Osteoblast (primary cell): Measurements from ENCODE around the gene DTL. TPM values are rescaled to one million over a fixed set of nuclear protein-coding genes. Genes with fewer than 3 reads are reported as not detected.

Source experiments
- DNase-seq: peaks from one replicate; pipeline ENCODE4 v3.0.0; 2011; ENCODE audit warnings: low spot score, mixed read lengths; ENCODE audit not compliant: insufficient read length; ENCODE audit errors: missing footprints
- H2AFZ ChIP-seq: 2 replicates; pipeline ENCODE4 v1.6.0; 2011; ENCODE audit warnings: mild to moderate bottlenecking, low read length
- H3K27ac ChIP-seq: 2 replicates; pipeline ENCODE4 v1.5.1; 2011; ENCODE audit warnings: mild to moderate bottlenecking, low read depth, low read length, moderate library complexity
- H3K27me3 ChIP-seq: 2 replicates; pipeline ENCODE4 v1.6.0; 2012; ENCODE audit warnings: mild to moderate bottlenecking, control low read depth, inconsistent platforms, low read length, moderate library complexity; ENCODE audit not compliant: insufficient read depth
- H3K36me3 ChIP-seq: 2 replicates; pipeline ENCODE4 v1.5.1; 2011; ENCODE audit warnings: mild to moderate bottlenecking, low read length, control low read depth, moderate library complexity; ENCODE audit not compliant: insufficient read depth
- H3K4me1 ChIP-seq: 2 replicates; pipeline ENCODE4 v1.5.1; 2011; ENCODE audit warnings: mild to moderate bottlenecking, low read length, control low read depth, moderate library complexity; ENCODE audit not compliant: insufficient read depth
- H3K4me2 ChIP-seq: 2 replicates; pipeline ENCODE4 v1.6.0; 2011; ENCODE audit warnings: mild to moderate bottlenecking, low read length; ENCODE audit not compliant: insufficient read depth
- H3K4me3 ChIP-seq: fragments of 200-600 bp; sonication (generic); 3 replicates; pipeline ENCODE4 v1.5.1; 2012; ENCODE audit warnings: mild to moderate bottlenecking, low read length, inconsistent platforms; ENCODE audit not compliant: insufficient read depth
- H3K79me2 ChIP-seq: 2 replicates; pipeline ENCODE4 v1.6.0; 2012; ENCODE audit warnings: mild to moderate bottlenecking, low read length, control low read depth, inconsistent platforms; ENCODE audit not compliant: insufficient read depth
- H3K9me3 ChIP-seq: 2 replicates; pipeline ENCODE4 v1.5.1; 2011; ENCODE audit warnings: low read depth, low read length, control low read depth
- H4K20me1 ChIP-seq: 2 replicates; pipeline ENCODE4 v1.6.0; 2012; ENCODE audit warnings: mild to moderate bottlenecking, low read length, control low read depth; ENCODE audit not compliant: insufficient read depth
- total RNA-seq: library from RNA; depleted of rRNA; stranded (reverse); fragments of >200 nt; gene quantifications from 2 replicates; pipeline ENCODE4 v1.2.3, GENCODE V29; 2012
- TF ChIP-seq, protein P1 (sequence below): IDR thresholded peaks from 2 replicates; pipeline ENCODE4 v1.5.1; 2011; ENCODE audit warnings: mild to moderate bottlenecking, low read depth, low read length, moderate library complexity; ENCODE audit errors: extremely low read depth

Gene DTL
- total RNA-seq, 1 donor = 2.9 TPM

GRCh38 chr1:212138457-212138856, 102.9 kb downstream of the DTL start:
- H3K79me2 ChIP-seq = no peaks in the 10 kb centered on the region
- TF ChIP-seq, protein P1, sequence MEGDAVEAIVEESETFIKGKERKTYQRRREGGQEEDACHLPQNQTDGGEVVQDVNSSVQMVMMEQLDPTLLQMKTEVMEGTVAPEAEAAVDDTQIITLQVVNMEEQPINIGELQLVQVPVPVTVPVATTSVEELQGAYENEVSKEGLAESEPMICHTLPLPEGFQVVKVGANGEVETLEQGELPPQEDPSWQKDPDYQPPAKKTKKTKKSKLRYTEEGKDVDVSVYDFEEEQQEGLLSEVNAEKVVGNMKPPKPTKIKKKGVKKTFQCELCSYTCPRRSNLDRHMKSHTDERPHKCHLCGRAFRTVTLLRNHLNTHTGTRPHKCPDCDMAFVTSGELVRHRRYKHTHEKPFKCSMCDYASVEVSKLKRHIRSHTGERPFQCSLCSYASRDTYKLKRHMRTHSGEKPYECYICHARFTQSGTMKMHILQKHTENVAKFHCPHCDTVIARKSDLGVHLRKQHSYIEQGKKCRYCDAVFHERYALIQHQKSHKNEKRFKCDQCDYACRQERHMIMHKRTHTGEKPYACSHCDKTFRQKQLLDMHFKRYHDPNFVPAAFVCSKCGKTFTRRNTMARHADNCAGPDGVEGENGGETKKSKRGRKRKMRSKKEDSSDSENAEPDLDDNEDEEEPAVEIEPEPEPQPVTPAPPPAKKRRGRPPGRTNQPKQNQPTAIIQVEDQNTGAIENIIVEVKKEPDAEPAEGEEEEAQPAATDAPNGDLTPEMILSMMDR = no peak
- H3K27ac ChIP-seq = no peak overlapping the region
- H3K4me3 ChIP-seq = no peak overlapping the region
- H3K9me3 ChIP-seq = no peaks in the 10 kb centered on the region
- no peak for DNase-seq
- H2AFZ ChIP-seq = no peak overlapping the region
- H3K4me2 ChIP-seq = no peak overlapping the region
- H3K4me1 ChIP-seq = no peaks in the 10 kb centered on the region
- no peaks in the 10 kb centered on the region for H3K27me3 ChIP-seq
- H4K20me1 ChIP-seq = no peaks in the 10 kb centered on the region
- H3K36me3 ChIP-seq = no peaks in the 10 kb centered on the region

DNA sequence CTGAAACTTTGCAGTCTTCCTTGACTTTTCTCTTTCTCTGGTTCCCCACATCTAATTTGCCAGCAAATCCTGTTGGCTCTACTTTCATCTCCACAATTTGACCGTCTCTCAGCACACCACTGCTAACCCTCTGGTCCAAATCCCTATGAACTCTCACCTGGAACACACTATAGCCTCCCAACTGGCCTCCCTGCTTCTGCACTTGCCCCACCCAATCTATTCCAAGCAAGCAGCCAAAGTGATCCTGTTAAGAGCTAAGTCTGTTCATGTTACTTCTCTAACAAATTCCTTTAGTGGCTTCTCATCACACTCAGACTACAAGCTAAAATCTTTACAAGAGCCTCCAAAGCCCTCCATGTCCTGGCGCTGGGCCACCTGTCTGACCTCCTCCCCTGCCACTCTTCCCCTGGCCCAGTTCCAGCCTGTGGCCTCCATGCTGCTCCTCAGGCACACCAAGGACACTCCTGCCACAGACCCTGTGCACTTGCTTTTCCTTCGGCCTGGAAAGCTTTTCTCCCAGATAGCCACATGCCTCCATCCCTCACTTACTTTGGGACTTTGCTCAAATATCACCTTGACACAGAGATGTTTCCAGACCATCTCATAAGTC, 104.1 kb downstream of the DTL start:
- no peaks in the 10 kb centered on the region for H3K79me2 ChIP-seq

DNA sequence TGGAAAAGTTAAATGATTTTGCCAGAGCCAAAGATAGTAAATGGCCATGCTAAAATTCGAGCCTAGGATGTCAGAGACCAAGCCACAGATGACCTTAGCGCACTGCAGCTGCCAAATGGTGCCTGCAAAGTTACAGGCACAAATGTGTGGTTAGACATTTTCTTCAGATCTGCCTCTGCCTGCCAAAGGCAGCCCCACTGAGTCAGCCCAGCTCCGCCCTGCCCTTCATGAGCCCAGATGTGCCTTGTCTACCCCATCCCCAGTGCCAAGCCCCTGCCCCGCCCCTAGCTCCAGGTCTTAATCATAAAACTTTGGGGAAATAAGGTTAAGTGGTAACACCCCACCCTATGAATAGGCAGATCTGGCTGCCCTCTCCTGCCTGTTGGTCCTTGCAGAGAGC, 105.9 kb downstream of the DTL start:
- Histone ChIP-seq H3K36me3 (no peaks in the 10 kb centered on the region), H3K27me3 (no peaks in the 10 kb centered on the region), H3K4me3 (no peak overlapping the region), H2AFZ (no peak overlapping the region), H3K4me2 (no peak overlapping the region), H4K20me1 (no peaks in the 10 kb centered on the region), H3K9me3 (no peaks in the 10 kb centered on the region), H3K4me1 (no peaks in the 10 kb centered on the region), H3K27ac (no peak overlapping the region), H3K79me2 (no peaks in the 10 kb centered on the region)
- no peak for DNase-seq
- TF ChIP-seq, protein P1 = no peak

More for the DNA sequence above, 104.1 kb downstream of the DTL start:
- no peaks in the 10 kb centered on the region for H3K36me3 ChIP-seq
- no peak overlapping the region for H3K4me2 ChIP-seq
- H3K4me3 ChIP-seq = no peak overlapping the region
- H2AFZ ChIP-seq = no peak overlapping the region
- no peaks in the 10 kb centered on the region for H4K20me1 ChIP-seq
- DNase-seq = no peak
- TF ChIP-seq, protein P1 = no peak
- H3K4me1 ChIP-seq = no peaks in the 10 kb centered on the region
- H3K27ac ChIP-seq = no peak overlapping the region
- no peaks in the 10 kb centered on the region for H3K9me3 ChIP-seq
- H3K27me3 ChIP-seq = no peaks in the 10 kb centered on the region

DNA sequence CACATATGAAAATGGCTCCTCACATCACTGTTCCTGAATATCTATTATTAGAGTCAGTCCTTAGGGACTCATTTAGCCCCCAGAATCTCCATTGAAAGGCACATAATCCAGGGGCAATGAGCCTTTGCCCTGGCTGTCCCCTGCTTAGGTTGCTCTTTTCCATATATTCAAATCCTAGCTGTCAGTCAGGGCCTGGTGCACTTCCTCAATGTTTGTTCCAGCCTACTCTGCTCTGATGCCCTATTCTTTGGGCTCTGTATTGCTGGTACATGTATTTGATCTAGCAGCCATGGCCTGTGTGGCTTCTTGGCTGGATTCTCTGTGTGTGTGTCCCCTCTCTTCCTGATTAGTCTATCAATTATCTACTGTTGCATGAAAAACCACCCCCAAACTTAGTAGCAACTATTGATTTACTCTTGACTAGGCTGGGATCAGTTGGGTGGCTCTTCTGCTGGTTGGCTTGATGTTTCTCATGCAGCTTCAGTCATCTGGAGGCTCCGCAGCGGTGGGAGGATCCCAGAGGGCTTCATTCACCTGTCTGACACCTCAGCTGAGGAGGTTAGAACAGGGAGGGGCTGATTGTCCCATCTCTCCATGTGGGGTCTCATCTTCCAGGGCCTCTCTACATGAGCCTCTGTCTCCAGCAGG, 107.5 kb downstream of the DTL start:
- DNase-seq = no peak
- no peaks in the 10 kb centered on the region for H3K36me3 ChIP-seq
- H3K79me2 ChIP-seq = no peaks in the 10 kb centered on the region
- H3K4me2 ChIP-seq = no peak overlapping the region
- no peaks in the 10 kb centered on the region for H3K27me3 ChIP-seq
- TF ChIP-seq, protein P1 = no peak
- H2AFZ ChIP-seq = no peak overlapping the region
- H3K9me3 ChIP-seq = no peaks in the 10 kb centered on the region
- no peaks in the 10 kb centered on the region for H4K20me1 ChIP-seq
- H3K27ac ChIP-seq = no peak overlapping the region
- H3K4me1 ChIP-seq = no peaks in the 10 kb centered on the region
- H3K4me3 ChIP-seq = no peak overlapping the region
